ENCODE data around the gene LAMB4.

The LAMB4 gene

DNA sequence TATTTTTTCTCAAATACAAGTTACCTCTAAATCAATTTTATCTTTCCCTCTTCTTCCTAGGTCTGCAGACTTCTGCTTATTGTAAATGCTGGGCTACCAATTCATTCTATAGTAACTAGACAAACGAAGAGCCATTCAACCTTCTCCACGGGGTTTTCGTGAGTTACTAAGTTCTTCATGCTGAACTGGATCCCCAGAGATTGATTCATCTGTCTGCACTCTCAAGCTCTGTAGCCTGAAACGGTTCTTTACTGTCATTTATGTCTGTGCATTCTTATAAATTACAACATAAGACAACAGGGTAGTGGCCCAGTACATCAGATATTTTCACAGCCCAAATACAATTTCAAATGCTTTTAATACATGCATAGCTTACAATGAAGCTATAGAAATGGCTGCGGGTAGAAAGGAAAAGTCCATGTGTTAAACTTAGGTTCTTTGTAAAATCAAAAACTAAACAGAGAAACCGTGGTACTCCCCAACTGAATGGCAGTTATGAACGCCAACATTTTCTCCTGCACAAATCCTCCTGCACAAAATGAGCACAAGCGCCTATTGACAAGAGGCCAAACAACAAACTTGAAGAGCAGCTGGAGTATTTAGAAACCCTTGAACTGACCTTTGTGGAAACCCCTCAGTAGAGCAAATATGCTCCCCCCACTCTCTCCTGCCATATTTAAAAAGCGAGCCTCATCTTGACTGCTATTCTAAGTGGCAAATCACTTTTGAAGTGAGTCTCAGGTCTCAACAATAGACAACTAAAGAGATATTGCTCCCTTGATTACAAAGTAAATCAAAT, 147.9 kb downstream of the LAMB4 start:
- no peak for DNase-seq

DNA sequence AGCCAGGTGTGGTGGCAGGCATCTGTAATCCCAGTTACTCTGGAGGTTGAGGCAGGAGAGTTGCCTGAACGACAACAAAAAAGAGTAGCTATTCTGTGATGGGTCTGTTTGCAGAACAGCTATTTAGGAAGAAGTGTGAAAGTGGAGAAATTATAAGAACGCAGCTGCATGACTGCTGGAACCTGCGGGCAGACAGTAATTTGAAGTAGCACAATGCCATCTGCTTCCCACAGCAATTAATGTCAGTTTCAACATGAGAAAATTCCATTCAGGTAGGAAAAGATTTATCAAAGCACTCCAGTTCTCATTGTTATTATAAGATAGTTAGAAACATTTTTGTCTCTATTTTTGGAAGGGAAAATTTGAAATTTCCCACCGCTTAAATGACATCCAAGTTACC, 148.7 kb downstream of the LAMB4 start:
- no peak for DNase-seq

DNA sequence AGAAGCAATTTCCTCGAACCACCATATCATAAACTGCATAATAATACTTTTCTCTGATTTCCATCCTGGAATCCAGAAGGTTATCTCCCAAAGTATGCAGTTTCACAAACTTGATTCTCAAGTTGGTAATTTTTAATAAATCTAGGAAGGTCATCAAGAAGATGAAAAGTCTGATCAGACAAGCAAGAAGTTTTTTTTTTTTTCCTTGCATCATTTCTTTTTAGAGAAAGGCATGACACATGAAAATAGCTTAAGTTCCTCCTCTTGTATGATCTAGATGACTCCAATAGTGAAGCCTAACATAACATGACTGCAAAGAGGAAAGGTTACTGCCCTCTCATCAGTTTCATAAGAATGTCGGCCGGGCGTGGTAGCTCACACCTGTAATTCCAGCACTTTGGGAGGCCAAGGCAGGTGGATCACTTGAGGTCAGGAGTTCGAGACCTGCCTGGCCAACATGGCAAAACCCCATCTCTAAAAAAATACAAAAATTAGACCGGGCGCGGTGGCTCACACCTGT, 149.4 kb downstream of the LAMB4 start:
- no peak for DNase-seq

DNA sequence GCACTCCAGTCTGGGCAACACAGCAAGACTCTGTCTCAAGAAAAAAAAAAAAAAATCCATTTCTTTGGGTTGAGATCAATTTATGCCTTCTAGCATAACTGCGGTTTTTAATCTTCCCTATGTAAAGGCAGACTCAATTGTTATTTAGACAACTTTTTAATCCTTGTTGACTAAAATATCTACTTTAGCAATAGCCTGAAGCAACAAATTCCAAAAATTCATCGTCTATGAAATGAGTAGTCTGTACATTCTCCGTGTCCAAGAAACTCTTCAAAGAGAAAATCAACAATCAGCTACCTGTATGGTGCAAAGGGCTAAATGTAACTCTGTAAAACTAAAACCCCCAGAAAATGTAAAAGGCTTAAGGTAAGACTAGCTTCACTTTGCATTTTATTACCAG, 150.0 kb downstream of the LAMB4 start:
- no peak for DNase-seq

DNA sequence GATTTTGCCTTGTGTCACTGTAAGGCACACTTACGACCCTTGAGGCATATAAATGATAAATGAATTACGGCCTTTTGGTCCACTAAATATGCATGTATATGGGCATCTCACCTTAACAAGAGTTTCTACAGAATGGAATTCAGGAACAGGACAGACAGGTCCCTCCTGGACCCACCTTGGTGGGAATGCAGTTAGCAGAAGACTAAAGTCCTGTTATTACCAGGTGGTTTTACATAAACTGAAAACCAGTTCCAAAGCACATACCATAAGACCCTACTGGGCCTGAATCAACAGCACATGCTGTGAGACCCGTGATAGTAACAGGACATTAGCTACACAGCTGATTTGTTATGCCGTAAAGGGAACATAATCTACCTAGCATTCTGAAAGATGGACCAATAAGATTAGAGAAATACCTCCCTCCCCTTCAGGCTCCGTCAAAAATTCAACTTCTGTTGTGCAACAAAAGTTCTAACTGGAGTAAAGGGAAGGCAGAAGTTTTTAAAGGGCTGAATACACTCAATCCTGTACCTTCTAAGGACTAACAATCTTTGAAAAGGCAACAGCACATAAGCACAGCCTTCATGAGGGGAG, 151.2 kb downstream of the LAMB4 start:
- no peak for DNase-seq

DNA sequence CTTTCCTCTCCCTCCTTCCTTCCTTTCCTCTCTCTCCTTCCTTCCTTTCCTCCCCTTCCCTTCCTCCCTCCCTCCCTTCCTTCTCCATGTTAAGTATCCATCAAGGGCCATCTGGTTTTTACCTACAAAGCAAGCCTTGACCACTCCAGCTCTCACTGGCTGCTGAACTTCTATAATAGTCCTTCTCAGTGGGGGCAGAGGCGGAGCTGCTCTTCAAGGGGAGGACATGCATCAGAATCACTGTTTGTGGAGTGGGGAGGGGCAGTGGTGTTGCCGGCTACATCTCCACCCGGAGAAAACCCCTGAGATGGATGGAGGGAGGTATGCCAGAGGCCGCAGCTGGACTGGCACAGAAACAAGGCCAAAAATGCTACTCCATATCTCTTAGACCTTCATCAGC, 153.1 kb downstream of the LAMB4 start:
- DNase-seq, result no peak

DNA sequence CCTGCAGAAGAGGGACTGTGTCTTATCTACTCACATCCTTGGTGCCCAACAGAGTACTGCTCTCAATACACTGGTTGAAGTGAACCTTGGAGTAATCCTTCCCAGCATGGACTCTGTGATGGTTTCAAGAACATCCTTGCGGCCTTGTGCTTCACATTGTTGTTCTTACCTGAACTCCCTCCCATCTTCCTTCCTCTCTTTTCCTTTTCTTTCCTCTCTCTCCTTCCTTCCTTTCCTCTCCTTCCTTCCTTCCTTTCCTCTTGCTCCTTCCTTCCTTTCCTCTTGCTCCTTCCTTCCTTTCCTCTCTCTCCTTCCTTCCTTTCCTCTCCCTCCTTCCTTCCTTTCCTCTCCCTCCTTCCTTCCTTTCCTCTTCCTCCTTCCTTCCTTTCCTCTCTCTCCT, 153.5 kb downstream of the LAMB4 start:
- no peak for DNase-seq

DNA sequence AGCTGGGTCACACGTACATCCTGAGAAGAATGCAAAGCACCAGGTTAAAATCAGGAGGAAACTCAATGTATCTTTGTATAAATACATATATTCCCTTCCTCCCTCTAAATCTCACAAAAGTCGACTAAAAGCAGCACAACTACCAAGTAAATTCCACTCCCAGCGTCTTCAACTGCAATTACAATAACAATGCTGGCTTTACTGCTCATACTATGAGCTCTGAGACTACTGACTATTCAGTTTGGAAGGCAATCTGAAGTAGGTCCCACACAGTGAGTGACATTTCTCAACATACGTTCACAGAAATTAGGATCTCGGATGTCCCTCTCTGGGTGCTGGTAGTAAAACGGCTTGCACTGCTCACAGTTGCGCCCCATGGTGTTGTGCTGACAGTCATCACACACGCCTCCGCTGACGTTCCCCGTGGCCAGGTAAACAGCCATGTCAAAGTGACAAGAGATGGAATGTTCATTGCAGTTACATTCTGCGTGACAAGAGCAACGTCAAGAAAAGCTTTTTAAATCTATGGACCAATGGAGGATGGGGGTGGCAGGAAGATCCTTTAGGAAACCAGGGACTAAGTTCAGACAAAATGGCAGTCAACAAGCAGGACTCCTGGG, 154.7 kb downstream of the LAMB4 start:
- no peak for DNase-seq

DNA sequence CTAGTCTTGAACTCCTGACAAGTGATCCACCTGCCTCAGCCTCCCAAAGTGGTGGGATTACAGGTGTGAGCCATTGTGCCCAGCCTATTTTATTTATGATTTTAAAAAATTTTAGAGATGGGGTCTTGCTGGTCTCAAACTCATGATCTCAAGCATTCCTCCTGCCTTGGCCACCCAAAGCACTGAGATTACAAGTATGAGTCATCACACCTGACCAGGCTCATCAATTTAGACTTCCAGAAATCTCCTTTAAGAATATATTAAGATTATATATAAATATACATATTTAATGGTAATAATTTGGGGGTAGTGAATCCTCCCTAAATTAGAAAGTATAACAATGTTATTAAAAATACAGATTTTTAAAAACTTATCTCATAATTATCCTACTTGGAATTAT, 156.3 kb downstream of the LAMB4 start:
- no peak for DNase-seq
